K562 (cell line): ENCODE measurements around the gene MAGEB6B. TPM values are rescaled to one million over a fixed set of nuclear protein-coding genes. Genes with fewer than 3 reads are reported as not detected.

Experiments
- ATAC-seq: fragments of 200-7000 bp; cut with Tn5 transposase; 3 replicates; pipeline ENCODE4 v1.9.1; 2020; ENCODE audit warnings: moderate library complexity
- BruUV-seq: library from RNA; stranded (reverse); fragments of 400-500 nt; replicated peaks from 2 replicates; lab custom pipeline; 2021; lab: Mats Ljungman, UMichigan
- CTCF ChIA-PET: fragments of 300-600 bp; formaldehyde crosslinking; extraction: SDS; loops from one replicate; lab custom pipeline; 2021; ENCODE audit warnings: low intra/inter-chr PET ratio; lab: Yijun Ruan, JAX
- POLR2A ChIA-PET: fragments of 300-600, 350-650 bp; sonication (Branson Sonifier 250); formaldehyde crosslinking; extraction: SDS; loops from one replicate; lab custom pipeline; 2021; ENCODE audit warnings: antibody characterized with exemption, inconsistent platforms; lab: Yijun Ruan, JAX
- DNase-seq, 4 experiments: peaks; one replicate each; pipeline versions ENCODE4 v3.0.0 to v3.0.0-alpha.2; 2011 to 2018; ENCODE audit warnings: low spot score in 3 of 4, mixed read lengths in 3 of 4; ENCODE audit errors: extremely low read depth in 1 of 4
- FAIRE-seq: peaks from 2 replicates; lab custom pipeline; 2011; peaks lifted over from hg19 to GRCh38; lab: Jason Lieb, UNC
- H2AFZ ChIP-seq: 2 replicates; pipeline ENCODE4 v1.6.0; 2011; ENCODE audit warnings: low read depth, low read length, control low read depth, inconsistent platforms
- H3K27ac ChIP-seq: fragments of 200-600 bp; 3 replicates; pipeline ENCODE4 v1.8.0; 2011; ENCODE audit warnings: low read depth, mild to moderate bottlenecking, control low read depth, inconsistent platforms, low read length, moderate library complexity, mixed read lengths; ENCODE audit errors: extremely low read depth
- H3K27me3 ChIP-seq, 2 experiments: fragments of 300-600 bp in 1 of 2; 2 replicates in 1 of 2; 3 replicates in 1 of 2; pipeline versions ENCODE4 v1.6.0 to v1.8.0; 2011; ENCODE audit warnings: inconsistent platforms in 2 of 2, low read length in 2 of 2, mild to moderate bottlenecking in 1 of 2, mixed read lengths in 1 of 2, moderate library complexity in 1 of 2; ENCODE audit not compliant: control insufficient read depth in 2 of 2, insufficient read depth in 2 of 2
- H3K36me3 ChIP-seq: fragments of 300-600 bp; 3 replicates; pipeline ENCODE4 v1.8.0; 2011; ENCODE audit warnings: mild to moderate bottlenecking, low read length, inconsistent platforms; ENCODE audit not compliant: control insufficient read depth, insufficient read depth
- H3K4me1 ChIP-seq, 2 experiments: fragments of 200-600 bp in 1 of 2; replicated peaks in 1 of 2; 2 replicates in 1 of 2; 3 replicates in 1 of 2; pipeline versions ENCODE4 v1.5.1 to v1.8.0; 2011; ENCODE audit warnings: inconsistent platforms in 2 of 2, low read length in 2 of 2, mild to moderate bottlenecking in 1 of 2, mixed read lengths in 1 of 2, moderate library complexity in 1 of 2; ENCODE audit not compliant: control insufficient read depth in 2 of 2, insufficient read depth in 2 of 2
- H3K4me2 ChIP-seq: 2 replicates; pipeline ENCODE4 v1.6.1; 2011; ENCODE audit warnings: low read length, control low read depth, inconsistent platforms, mixed read lengths; ENCODE audit not compliant: insufficient read depth
- H3K4me3 ChIP-seq: fragments of 200-600 bp; sonication (generic), shearing (Covaris generic); 2 replicates; pipeline ENCODE4 v1.5.1; 2016; ENCODE audit warnings: control low read depth, inconsistent platforms
- H3K79me2 ChIP-seq: fragments of 200-600 bp; 3 replicates; pipeline ENCODE4 v1.8.0; 2011; ENCODE audit warnings: low read length, inconsistent platforms; ENCODE audit not compliant: control insufficient read depth, insufficient read depth
- H3K9ac ChIP-seq, 2 experiments: 2 replicates each; pipeline versions ENCODE4 v1.6.0 to v1.6.1; 2011; ENCODE audit warnings: low read depth in 2 of 2, low read length in 2 of 2, control low read depth in 1 of 2, inconsistent platforms in 1 of 2, mild to moderate bottlenecking in 1 of 2, mixed read lengths in 1 of 2; ENCODE audit not compliant: insufficient read depth in 1 of 2
- H3K9me1 ChIP-seq: one replicate; pipeline ENCODE4 v1.6.0; 2011; ENCODE audit warnings: inconsistent platforms, mild to moderate bottlenecking, low read length, moderate library complexity; ENCODE audit not compliant: control insufficient read depth, insufficient read depth
- H3K9me3 ChIP-seq: replicated peaks from 2 replicates; pipeline ENCODE4 v1.5.1; 2011; ENCODE audit warnings: low read depth, low read length, inconsistent platforms; ENCODE audit not compliant: control insufficient read depth, insufficient read depth
- H4K20me1 ChIP-seq: replicated peaks from 2 replicates; pipeline ENCODE4 v1.6.1; 2011; ENCODE audit warnings: low read length, inconsistent platforms, mixed read lengths; ENCODE audit not compliant: control insufficient read depth, insufficient read depth
- E4F1 ChIP-seq: fragments of 250-450 bp; sonication (Bioruptor Pico); IDR thresholded peaks from 2 replicates; pipeline ENCODE4 v1.5.0; 2021; ENCODE audit warnings: mild to moderate bottlenecking, borderline replicate concordance
- IRF2 ChIP-seq: sonication (generic); formaldehyde crosslinking; IDR thresholded peaks from 2 replicates; pipeline ENCODE4 v1.8.1; 2022; ENCODE audit warnings: mild to moderate bottlenecking, missing genetic modification reagents
- SMARCC2 ChIP-seq: fragments of 450-650 bp; IDR thresholded peaks from 2 replicates; pipeline ENCODE4 v1.6.1; 2017; ENCODE audit warnings: antibody characterized with exemption, moderate library complexity, mild to moderate bottlenecking, low read depth
- WGBS: fragments of 100-300 bp; shearing (Covaris generic); methylation state at CpG from one replicate; pipeline ENCODE4 v1.1.6; 2016; ENCODE audit warnings: low coverage, mixed read lengths; ENCODE audit not compliant: insufficient coverage; ENCODE audit errors: missing lambda C conversion rate; 5-methylcytosine and 5-hydroxymethylcytosine counted together
- in situ Hi-C: fragments of 300-500 bp; cut with MboI; formaldehyde crosslinking; loops from 4 replicates; pipeline ENCODE4 v1.15.0; 2018; ENCODE audit warnings: inconsistent platforms, mixed read lengths
- intact Hi-C: fragments of 100-400 bp; cut with micrococcal nuclease; formaldehyde crosslinking; loops from 2 replicates; pipeline ENCODE4 v1.14.2; 2022
- polyA plus RNA-seq, 8 experiments: library from polyadenylated mRNA; depleted of rRNA in 4 of 8; stranded (reverse) in 5 of 8; unstranded in 3 of 8; fragments of >200 nt; fragmentation: Nextera tagmentation in 2 of 8; fragmentation: Illumina TruSeq in 1 of 8; extraction: Ambion mirVana in 2 of 8; extraction: Trizol in 1 of 8; gene quantifications; 2 replicates each; pipeline versions ENCODE4 v1.2.1 to v1.2.3, GENCODE V29; 2011 to 2014; ENCODE audit warnings: inconsistent platforms in 1 of 8, missing spikeins in 1 of 8
- total RNA-seq, 7 experiments: library from RNA; depleted of rRNA in 6 of 7; stranded (reverse); fragments of >200 nt in 6 of 7; fragmentation: Illumina TruSeq in 2 of 7; extraction: Trizol in 2 of 7; gene quantifications; 2 replicates each; pipeline versions ENCODE4 v1.2.1 to v1.2.3, GENCODE V29; 2011 to 2021; ENCODE audit warnings: low replicate concordance in 1 of 7

The MAGEB6B gene
- total and polyA plus RNA-seq, 9 of the 15 experiments (the other 6 are each of a cell fraction or from before 2014, with no cell fraction given): not detected

- FAIRE-seq: no peak
Observed at GRCh38 chrX:26146024-26146423, 14.4 kb upstream of the MAGEB6B start.

More at GRCh38 chrX:26146024-26146423, 14.4 kb upstream of the MAGEB6B start:
- Histone ChIP-seq H3K36me3 (no peaks in the 10 kb centered on the region), H3K9ac (no peak overlapping the region), H3K9me3 (no peaks in the 10 kb centered on the region), H3K27ac (no peak overlapping the region), H3K79me2 (no peaks in the 10 kb centered on the region), H4K20me1 (no peaks in the 10 kb centered on the region), H3K4me1 (no peaks in the 10 kb centered on the region)
- DNase-seq: no peak
- CTCF ChIA-PET: no interaction called here
- POLR2A ChIA-PET: no interaction called here
- 5% methylated on average over 2 of the region's 2 CpGs for WGBS
- TF ChIP-seq SMARCC2 (no peak), IRF2 (CRISPR knock-in tag) (no peak), E4F1 (CRISPR knock-in tag) (no peak)
- TF ChIP-seq, all 486 proteins: peak for 0
- intact Hi-C loops: no loop called here
- no peak overlapping the region for H2AFZ ChIP-seq
- no peaks in the 10 kb centered on the region for H3K9me1 ChIP-seq
- H3K4me3 ChIP-seq: no peak overlapping the region
- in situ Hi-C loops: no loop called here
- no peaks in the 10 kb centered on the region for H3K27me3 ChIP-seq
- BruUV-seq: no TSS peak
- H3K4me2 ChIP-seq: no peak overlapping the region
- ATAC-seq: no peak
